Measurements from ENCODE around the gene KRTAP22-1.

Gene KRTAP22-1

GRCh38 chr21:30625449-30626165 lies 24.7 kb downstream of the KRTAP22-1 start:
- DNase-seq (ENCODE audit: low read depth): no peak

GRCh38 chr21:30628109-30628508 lies 27.2 kb downstream of the KRTAP22-1 start:
- DNase-seq (ENCODE audit: low read depth): no peak

GRCh38 chr21:30629200-30629599 lies 28.3 kb downstream of the KRTAP22-1 start:
- no peak for DNase-seq (ENCODE audit: low read depth)

- no peak for DNase-seq (ENCODE audit: low read depth)
Observed at GRCh38 chr21:30634906-30635305, 34.0 kb downstream of the KRTAP22-1 start, which contains the start of gene KRTAP20-2. Gene KRTAP20-2, plus strand, starts transcription at chr21:30635206. Its CDS starts 58 bp downstream, at chr21:30635264.

GRCh38 chr21:30638686-30639085 lies 37.8 kb downstream of the KRTAP22-1 start:
- no peak for DNase-seq (ENCODE audit: low read depth)

- DNase-seq (ENCODE audit: low read depth): no peak
Observed at GRCh38 chr21:30642564-30642963, 41.7 kb downstream of the KRTAP22-1 start, which contains the start of gene KRTAP20-3. Gene KRTAP20-3, plus strand, starts transcription at chr21:30642864.

- no peak for DNase-seq (ENCODE audit: low read depth)
Observed at GRCh38 chr21:30646904-30647414, 46.1 kb downstream of the KRTAP22-1 start.

Data from ELR (cell line).